Fibroblast of peridontal ligament (primary cell): ENCODE measurements around the gene ATP5MC2.
"Not testable (repeated sequence)": the region's sequence is repeated elsewhere in the genome, so short reads cannot be mapped to it uniquely, and the experiment has no call there.

ENCODE experiments used
- DNase-seq: peaks from one replicate; pipeline ENCODE4 v3.0.0-alpha.2; 2010; ENCODE audit errors: extremely low read depth

Gene ATP5MC2

GRCh38 chr12:53694756-53695151 is 18.9 kb upstream of the ATP5MC2 start:
- no peak for DNase-seq

- DNase-seq = no peak
Measured at GRCh38 chr12:53688134-53688533, 12.3 kb upstream of the ATP5MC2 start.

GRCh38 chr12:53686436-53686835 is 10.6 kb upstream of the ATP5MC2 start:
- no peak for DNase-seq

- DNase-seq = no peak
Measured at GRCh38 chr12:53684654-53685220, 8.9 kb upstream of the ATP5MC2 start.

- no peak for DNase-seq
Measured at GRCh38 chr12:53683983-53684382, 8.1 kb upstream of the ATP5MC2 start.

- DNase-seq = no peak
Measured at GRCh38 chr12:53683494-53683893, 7.6 kb upstream of the ATP5MC2 start.

- not testable (repeated sequence) for DNase-seq
Measured at GRCh38 chr12:53680061-53680460, 4.2 kb upstream of the ATP5MC2 start.

GRCh38 chr12:53677800-53678148 is 1.9 kb upstream of the ATP5MC2 start:
- DNase-seq = peak; percentile 23

GRCh38 chr12:53677016-53677799 is 1.3 kb upstream of the ATP5MC2 start:
- DNase-seq = peak; percentile 47

- DNase-seq = no peak
Measured at GRCh38 chr12:53676656-53677015, 753 bp upstream of the ATP5MC2 start.

GRCh38 chr12:53674977-53675700 is 744 bp downstream of the ATP5MC2 start:
- DNase-seq = no peak

- DNase-seq = no peak
Measured at GRCh38 chr12:53670971-53671370, 4.9 kb downstream of the ATP5MC2 start.

- DNase-seq = no peak
Measured at GRCh38 chr12:53670308-53670707, 5.6 kb downstream of the ATP5MC2 start.

- peak; percentile 32 for DNase-seq
Measured at GRCh38 chr12:53667080-53667479, 8.8 kb downstream of the ATP5MC2 start.

- no peak for DNase-seq
Measured at GRCh38 chr12:53664936-53665335, 10.9 kb downstream of the ATP5MC2 start.

GRCh38 chr12:53664191-53664590 is 11.7 kb downstream of the ATP5MC2 start:
- DNase-seq = no peak

GRCh38 chr12:53660041-53660440 is 15.8 kb downstream of the ATP5MC2 start:
- peak; percentile 67 for DNase-seq

- peak; percentile 82 for DNase-seq
Measured at GRCh38 chr12:53659571-53659981, 16.3 kb downstream of the ATP5MC2 start.

GRCh38 chr12:53659011-53659551 is 16.8 kb downstream of the ATP5MC2 start:
- DNase-seq = peak; percentile 92

- DNase-seq = no peak
Measured at GRCh38 chr12:53657041-53657440, 18.8 kb downstream of the ATP5MC2 start.

- no peak for DNase-seq
Measured at GRCh38 chr12:53653595-53653994, 22.3 kb downstream of the ATP5MC2 start.

GRCh38 chr12:53652366-53652765 is 23.5 kb downstream of the ATP5MC2 start:
- DNase-seq = peak; percentile 61

GRCh38 chr12:53651737-53652136 is 24.1 kb downstream of the ATP5MC2 start:
- no peak for DNase-seq
